Skeletal muscle satellite cell (primary cell): Measurements from ENCODE around the gene RNF207. TPM values are rescaled to one million over a fixed set of nuclear protein-coding genes. Genes with fewer than 3 reads are reported as not detected.

Source experiments
- H3K27me3 ChIP-seq: 2 replicates; pipeline ENCODE4 v1.7.0; 2013; ENCODE audit warnings: low read length; ENCODE audit not compliant: control insufficient read depth, insufficient read depth
- H3K36me3 ChIP-seq: 2 replicates; pipeline ENCODE4 v1.7.0; 2013; ENCODE audit warnings: mild to moderate bottlenecking, control low read depth, low read length; ENCODE audit not compliant: insufficient read depth
- H3K4me1 ChIP-seq: 2 replicates; pipeline ENCODE4 v1.7.0; 2013; ENCODE audit warnings: low read length; ENCODE audit not compliant: control insufficient read depth, insufficient read depth
- H3K4me2 ChIP-seq: 2 replicates; pipeline ENCODE4 v1.7.0; 2013; ENCODE audit warnings: mild to moderate bottlenecking, low read length
- H3K4me3 ChIP-seq: 2 replicates; pipeline ENCODE4 v1.7.0; 2013; ENCODE audit warnings: low read length
- H3K9ac ChIP-seq: 2 replicates; pipeline ENCODE4 v1.7.0; 2013; ENCODE audit warnings: mild to moderate bottlenecking, low read depth, low read length, moderate library complexity
- H3K9me3 ChIP-seq: replicated peaks from 2 replicates; pipeline ENCODE4 v1.7.0; 2013; ENCODE audit warnings: mild to moderate bottlenecking, control low read depth, low read length
- total RNA-seq: library from RNA; depleted of rRNA; stranded (reverse); fragments of >200 nt; gene quantifications from 2 replicates; pipeline ENCODE4 v1.2.3, GENCODE V29; 2012; rRNA removed

The RNF207 gene, protein sequence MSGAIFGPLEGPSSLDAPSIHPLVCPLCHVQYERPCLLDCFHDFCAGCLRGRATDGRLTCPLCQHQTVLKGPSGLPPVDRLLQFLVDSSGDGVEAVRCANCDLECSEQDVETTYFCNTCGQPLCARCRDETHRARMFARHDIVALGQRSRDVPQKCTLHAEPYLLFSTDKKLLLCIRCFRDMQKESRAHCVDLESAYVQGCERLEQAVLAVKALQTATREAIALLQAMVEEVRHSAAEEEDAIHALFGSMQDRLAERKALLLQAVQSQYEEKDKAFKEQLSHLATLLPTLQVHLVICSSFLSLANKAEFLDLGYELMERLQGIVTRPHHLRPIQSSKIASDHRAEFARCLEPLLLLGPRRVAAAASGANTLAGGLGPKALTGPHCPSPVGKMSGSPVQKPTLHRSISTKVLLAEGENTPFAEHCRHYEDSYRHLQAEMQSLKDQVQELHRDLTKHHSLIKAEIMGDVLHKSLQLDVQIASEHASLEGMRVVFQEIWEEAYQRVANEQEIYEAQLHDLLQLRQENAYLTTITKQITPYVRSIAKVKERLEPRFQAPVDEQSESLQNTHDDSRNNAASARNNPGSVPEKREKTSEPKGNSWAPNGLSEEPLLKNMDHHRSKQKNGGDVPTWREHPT
- total RNA-seq, result 31.5 and 60.1 TPM in 2 replicates

DNA sequence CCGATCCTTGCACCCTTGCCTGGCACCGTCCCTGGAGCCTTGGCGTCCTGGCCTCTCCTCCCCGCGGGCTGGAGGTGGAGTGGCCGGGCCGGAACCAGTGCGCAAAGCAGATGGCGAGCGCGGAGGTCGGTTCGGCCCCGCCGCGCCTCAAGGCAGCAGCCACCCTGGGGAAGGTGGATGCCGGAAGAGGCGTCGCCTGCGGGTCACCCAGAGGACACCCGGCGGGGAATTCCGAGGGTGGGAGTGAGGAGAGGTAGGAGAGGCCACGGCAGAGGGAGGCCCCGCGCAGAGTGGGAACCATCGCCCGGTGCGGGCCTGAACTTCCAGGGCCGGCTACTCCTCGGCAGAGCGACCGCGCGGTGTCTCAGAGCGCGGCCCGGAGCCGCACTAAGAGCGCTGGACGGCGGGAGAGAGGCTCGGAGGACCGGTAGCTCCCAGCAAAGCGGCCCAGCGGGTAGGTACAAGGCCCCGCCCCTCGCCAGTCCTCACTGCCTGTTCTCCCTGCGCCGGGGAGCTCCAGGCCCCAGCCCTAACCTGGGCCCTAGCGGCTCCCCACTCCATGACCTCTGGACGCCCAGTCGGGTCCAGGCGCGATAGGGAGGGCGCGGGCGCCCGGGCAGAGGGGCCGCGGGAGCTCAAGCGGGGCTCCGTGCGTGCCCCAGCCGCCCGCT is at the start of gene RNF207:
RNF207 (plus strand) TSS at position 271 of the 671 bp plus-strand sequence. CDS start 417 bp downstream, outside the sequence.
- H3K4me3 ChIP-seq, result peak within 1 kb of the TSS; percentile 68
- peak within 1 kb of the TSS; percentile 90 for H3K4me2 ChIP-seq
- peaks cover 22% of the 10 kb centered on the region for H3K4me1 ChIP-seq
- no peaks in the 10 kb centered on the region for H3K36me3 ChIP-seq
- H3K27me3 ChIP-seq, result peaks cover 11% of the 10 kb centered on the region
- no peaks in the 10 kb centered on the region for H3K9me3 ChIP-seq
- peak within 1 kb of the TSS; percentile 58 for H3K9ac ChIP-seq

DNA sequence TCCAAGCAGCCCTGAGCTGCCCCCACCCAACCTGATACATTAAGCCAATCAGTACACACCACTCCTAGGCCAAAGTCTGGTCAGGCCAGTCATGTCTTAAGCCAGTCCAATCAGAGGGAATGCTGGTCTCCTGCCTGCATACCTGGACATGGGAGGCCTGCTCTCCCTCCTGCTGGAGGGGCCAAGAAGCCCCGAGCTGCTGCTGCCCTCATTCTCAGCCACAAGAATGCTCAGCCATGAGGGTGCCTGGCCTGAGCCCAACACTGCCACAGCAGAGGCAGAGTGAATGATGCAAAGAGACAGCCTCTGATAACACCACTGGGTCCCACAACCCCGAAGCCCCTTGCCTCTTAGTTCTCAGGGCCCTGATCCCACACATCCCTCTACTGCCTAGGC is 48.8 kb upstream of the RNF207 start:
- Histone ChIP-seq H3K36me3 (no peaks in the 10 kb centered on the region), H3K4me2 (no peak overlapping the region), H3K4me3 (no peak overlapping the region), H3K9me3 (no peaks in the 10 kb centered on the region), H3K27me3 (peaks cover 28% of the 10 kb centered on the region), H3K4me1 (peaks cover 11% of the 10 kb centered on the region), H3K9ac (no peak overlapping the region)

DNA sequence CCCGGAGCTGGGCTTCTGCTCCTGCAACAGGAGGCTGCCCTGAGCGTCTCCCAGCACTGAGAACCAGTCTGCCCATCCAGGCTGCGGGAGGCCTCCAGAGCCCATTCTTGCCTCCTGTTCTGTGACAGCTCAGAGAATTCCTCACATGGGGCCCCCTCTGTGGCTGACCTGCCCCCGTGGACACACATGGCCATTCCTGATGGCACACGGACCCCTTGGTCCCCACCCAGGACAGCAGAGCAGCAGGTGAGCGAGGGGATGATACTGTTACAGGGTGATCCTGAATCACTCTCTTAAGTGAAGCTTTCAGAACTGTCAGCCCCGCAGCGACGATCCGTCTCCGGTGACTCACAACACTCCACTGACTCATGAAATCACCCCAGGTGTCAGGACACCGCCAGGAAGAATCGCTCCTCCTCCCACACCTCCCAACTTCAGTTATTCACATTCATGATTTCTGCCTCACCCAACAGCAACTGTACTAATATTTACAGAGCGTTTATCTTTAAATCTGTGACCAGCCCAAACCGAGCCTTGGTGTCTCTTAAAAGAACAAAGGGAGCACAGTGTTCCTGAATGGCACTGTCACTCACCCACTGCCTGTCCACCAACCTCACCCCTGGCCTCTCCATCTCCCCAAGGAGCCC is 48.3 kb upstream of the RNF207 start:
- Histone ChIP-seq H3K27me3 (peaks cover 28% of the 10 kb centered on the region), H3K4me3 (no peak overlapping the region), H3K4me1 (peaks cover 11% of the 10 kb centered on the region), H3K9ac (no peak overlapping the region), H3K4me2 (no peak overlapping the region), H3K36me3 (no peaks in the 10 kb centered on the region), H3K9me3 (no peaks in the 10 kb centered on the region)

DNA sequence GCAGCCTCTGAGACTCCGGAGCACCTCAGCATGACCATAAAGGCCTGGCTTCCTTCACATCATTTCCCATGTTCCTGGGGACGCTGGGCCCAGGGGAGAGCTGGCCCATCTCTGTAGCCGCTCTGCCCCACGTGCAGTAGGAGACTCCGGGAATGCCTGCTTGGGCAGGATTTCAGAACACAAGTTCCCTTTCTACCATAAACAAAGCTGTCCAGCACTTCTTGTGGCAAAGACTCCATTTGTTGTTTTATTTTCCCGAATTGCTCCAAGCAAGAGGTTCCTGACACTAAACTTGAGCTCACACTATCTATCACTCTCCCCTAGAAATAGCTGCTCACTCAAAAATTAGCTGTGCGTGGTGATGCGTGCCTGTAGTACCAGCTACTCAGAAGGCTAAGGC is 47.7 kb upstream of the RNF207 start:
- Histone ChIP-seq H3K4me3 (no peak overlapping the region), H3K4me1 (peaks cover 11% of the 10 kb centered on the region), H3K9ac (no peak overlapping the region)

DNA sequence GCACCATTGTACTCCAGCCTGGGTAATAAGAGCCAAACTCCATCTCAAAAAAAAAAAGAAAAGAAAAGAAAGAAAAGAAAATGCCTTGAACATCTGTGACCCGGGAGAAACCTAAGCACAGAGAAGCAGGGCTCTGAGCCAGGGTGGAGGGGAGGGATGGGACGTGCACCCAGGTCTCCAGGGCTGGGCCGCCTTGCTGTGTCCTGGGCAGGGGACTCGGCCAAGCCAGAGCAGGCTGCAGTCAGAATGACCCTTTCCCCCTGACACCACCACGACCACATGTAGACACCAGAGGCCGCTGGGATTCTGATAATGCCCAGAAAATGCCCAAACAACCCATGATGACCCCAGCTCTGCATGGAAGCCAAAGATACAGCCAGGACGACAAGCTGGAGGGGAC is 43.6 kb upstream of the RNF207 start:
- peaks cover 61% of the 10 kb centered on the region for H3K27me3 ChIP-seq

More for the DNA sequence above, 47.7 kb upstream of the RNF207 start:
- H3K9me3 ChIP-seq, result no peaks in the 10 kb centered on the region
- H3K36me3 ChIP-seq, result no peaks in the 10 kb centered on the region
- H3K4me2 ChIP-seq, result no peak overlapping the region
- peaks cover 28% of the 10 kb centered on the region for H3K27me3 ChIP-seq

DNA sequence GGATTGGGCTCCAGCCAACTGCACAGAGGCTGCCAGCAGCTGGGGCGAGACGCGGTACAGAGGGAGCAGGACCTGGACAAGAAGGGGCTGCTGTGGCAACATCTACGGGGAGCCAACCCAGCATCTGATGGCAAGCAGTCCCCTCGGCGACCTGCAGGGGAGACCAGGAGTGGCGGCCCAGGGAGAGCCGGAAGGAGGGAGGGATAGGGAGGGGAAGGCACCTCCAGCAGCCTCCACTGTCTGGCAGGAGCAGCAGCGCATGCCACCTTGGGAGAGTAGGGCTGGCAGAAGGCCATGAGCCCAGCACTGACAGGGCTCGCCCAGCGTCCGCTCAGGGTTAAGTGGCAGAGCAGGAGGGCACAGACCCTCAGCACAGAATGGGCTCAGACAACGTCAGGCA is 43.1 kb upstream of the RNF207 start:
- H3K4me3 ChIP-seq, result no peak overlapping the region
- H3K36me3 ChIP-seq, result no peaks in the 10 kb centered on the region

More for the DNA sequence above, 43.6 kb upstream of the RNF207 start:
- no peaks in the 10 kb centered on the region for H3K36me3 ChIP-seq
- no peak overlapping the region for H3K4me2 ChIP-seq
- H3K4me3 ChIP-seq, result no peak overlapping the region
- H3K9me3 ChIP-seq, result no peaks in the 10 kb centered on the region
- H3K9ac ChIP-seq, result no peak overlapping the region
- H3K4me1 ChIP-seq, result peaks cover 10% of the 10 kb centered on the region

DNA sequence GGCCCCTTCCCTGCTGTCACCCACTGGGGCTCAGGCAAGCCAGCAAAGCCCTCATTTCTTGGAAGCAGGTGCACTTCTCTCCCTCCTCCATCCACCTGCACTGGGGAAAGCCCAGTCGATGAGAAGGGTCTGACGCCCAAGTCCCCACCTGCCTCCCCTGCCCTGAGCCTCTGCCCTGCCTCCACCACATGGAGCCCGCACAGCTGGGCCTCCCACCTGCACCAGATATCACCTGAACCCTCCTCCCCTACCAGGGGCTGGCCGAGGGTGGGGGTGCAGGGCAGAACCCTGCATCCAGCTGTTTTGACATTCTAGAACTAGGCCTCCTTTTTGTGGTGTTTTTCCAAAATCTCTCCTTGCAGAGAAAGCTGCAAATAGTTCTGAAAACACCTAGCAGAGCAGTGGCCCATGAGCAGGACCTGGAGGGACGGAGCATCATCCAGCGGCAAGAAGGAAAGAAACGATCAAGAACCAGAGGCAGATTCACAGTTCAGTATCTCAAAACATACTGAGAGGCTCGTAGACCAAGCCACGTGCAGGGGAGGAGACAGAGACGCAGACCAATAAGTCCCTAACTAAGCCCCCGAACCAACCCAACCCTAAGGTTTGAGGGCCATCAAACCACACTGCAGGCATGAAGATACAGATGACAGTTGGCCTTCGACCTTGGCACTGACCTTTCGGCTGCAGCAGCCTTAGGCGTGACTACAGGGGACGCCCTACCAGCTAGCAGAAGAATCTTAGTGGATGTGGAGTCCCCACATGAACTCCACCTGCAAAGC is 42.5 kb upstream of the RNF207 start:
- peaks cover 71% of the 10 kb centered on the region for H3K27me3 ChIP-seq
- no peaks in the 10 kb centered on the region for H3K36me3 ChIP-seq
- H3K9me3 ChIP-seq, result no peaks in the 10 kb centered on the region
- no peak overlapping the region for H3K9ac ChIP-seq
- no peaks in the 10 kb centered on the region for H3K4me1 ChIP-seq
- H3K4me3 ChIP-seq, result no peak overlapping the region
- no peak overlapping the region for H3K4me2 ChIP-seq

More for the DNA sequence above, 43.1 kb upstream of the RNF207 start:
- no peak overlapping the region for H3K9ac ChIP-seq
- no peak overlapping the region for H3K4me2 ChIP-seq
- no peaks in the 10 kb centered on the region for H3K9me3 ChIP-seq
- H3K4me1 ChIP-seq, result peaks cover 6% of the 10 kb centered on the region
- peaks cover 65% of the 10 kb centered on the region for H3K27me3 ChIP-seq

DNA sequence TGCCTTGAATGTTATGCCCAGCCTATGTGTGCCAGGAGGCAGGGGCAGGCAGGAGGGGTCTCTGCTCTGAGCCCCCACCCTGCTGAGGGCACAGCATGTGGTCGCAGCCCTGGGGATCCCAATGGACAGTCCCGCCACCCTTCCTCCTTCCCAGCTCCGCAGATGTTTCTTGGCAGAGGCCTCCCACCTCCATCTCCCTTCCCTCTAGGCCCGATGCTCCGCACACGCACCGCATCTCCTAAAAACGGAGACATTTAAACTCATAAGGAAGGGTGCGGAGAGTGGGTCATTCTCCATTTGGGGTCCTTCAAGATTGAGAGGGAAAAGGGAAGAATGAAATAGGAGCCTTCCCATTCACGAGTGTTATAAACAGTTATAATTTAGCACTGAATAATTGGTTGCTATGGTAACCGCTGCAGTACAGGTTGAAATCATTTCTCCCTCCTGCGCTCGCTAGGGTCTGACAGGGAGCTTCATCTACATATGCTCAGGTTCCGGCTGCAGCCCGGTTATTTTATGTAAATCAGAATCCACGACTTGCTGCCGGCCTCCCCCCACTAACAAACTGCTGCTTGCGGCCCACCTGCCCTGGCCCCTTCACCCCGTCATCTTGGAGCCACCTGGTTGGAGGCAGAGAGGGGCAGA is 41.8 kb upstream of the RNF207 start:
- no peak overlapping the region for H3K4me3 ChIP-seq
- H3K4me1 ChIP-seq, result no peaks in the 10 kb centered on the region
- H3K9ac ChIP-seq, result no peak overlapping the region
- H3K27me3 ChIP-seq, result peaks cover 73% of the 10 kb centered on the region
- no peaks in the 10 kb centered on the region for H3K9me3 ChIP-seq
- H3K36me3 ChIP-seq, result no peaks in the 10 kb centered on the region
- no peak overlapping the region for H3K4me2 ChIP-seq

DNA sequence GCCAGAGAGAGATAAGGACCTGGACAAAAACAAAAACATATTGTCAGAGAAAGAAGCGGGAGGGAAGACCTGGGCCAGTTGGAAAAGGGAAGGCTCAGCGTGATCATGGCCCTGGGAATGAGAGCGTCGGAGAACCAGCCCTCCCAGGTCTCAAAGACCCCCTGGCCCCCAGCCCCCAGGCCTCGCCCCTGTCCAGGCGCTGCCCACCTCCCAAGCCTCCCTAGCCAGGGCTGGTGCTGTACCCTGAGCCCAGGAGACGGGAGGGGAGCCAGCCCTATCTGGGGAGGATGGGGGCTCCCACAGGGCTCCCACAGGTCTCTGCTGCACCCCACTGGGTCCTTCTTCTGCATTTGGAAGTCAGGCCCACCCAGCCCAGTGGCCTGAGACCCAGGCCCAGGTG is 40.9 kb upstream of the RNF207 start:
- H3K36me3 ChIP-seq, result no peaks in the 10 kb centered on the region
- H3K4me2 ChIP-seq, result no peak overlapping the region
- no peaks in the 10 kb centered on the region for H3K9me3 ChIP-seq
- H3K9ac ChIP-seq, result no peak overlapping the region
- no peaks in the 10 kb centered on the region for H3K4me1 ChIP-seq
- peaks cover 73% of the 10 kb centered on the region for H3K27me3 ChIP-seq
- H3K4me3 ChIP-seq, result no peak overlapping the region

DNA sequence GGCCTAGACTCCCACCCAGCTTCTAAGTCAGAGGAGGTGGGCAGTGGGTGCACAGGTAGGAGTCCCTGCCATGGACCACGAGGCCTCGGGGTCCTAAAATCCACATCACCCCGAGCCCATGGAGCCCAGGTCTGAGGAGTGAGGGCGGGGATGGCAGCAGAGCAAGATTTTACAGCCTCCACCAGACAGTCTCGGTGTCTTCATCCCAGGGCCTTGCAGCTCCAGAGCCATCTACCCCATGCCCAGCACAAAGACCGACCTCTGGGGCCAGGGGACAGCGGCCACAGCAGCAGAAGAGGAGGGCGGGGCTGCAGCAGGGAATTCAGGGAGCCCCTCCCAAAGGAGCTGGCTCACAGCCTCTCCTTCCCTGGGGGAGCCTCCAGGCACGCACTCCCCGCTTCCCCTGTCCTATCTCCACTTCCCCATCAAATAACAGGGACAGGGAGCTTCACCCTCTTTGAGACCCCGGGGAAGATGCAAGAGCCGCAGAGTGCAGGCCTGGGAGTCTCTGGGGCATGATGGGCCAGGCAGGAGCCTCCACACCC is 40.4 kb upstream of the RNF207 start:
- no peaks in the 10 kb centered on the region for H3K9me3 ChIP-seq
- H3K4me3 ChIP-seq, result no peak overlapping the region
- no peaks in the 10 kb centered on the region for H3K36me3 ChIP-seq
- H3K27me3 ChIP-seq, result peaks cover 71% of the 10 kb centered on the region
- peaks cover under 1% of the 10 kb centered on the region for H3K4me1 ChIP-seq
- H3K4me2 ChIP-seq, result no peak overlapping the region
- no peak overlapping the region for H3K9ac ChIP-seq
